ENCODE data around the gene B4GALT2.
A peak's percentile ranks its signal among the peaks of the same experiment; 100 is the strongest.

Gene B4GALT2

GRCh38 chr1:43985984-43986595, 7.1 kb downstream of the B4GALT2 start:
- no peak for DNase-seq

- DNase-seq: no peak
These were observed 7.7 kb downstream of the B4GALT2 start for GRCh38 chr1:43986712-43987111.

DNA sequence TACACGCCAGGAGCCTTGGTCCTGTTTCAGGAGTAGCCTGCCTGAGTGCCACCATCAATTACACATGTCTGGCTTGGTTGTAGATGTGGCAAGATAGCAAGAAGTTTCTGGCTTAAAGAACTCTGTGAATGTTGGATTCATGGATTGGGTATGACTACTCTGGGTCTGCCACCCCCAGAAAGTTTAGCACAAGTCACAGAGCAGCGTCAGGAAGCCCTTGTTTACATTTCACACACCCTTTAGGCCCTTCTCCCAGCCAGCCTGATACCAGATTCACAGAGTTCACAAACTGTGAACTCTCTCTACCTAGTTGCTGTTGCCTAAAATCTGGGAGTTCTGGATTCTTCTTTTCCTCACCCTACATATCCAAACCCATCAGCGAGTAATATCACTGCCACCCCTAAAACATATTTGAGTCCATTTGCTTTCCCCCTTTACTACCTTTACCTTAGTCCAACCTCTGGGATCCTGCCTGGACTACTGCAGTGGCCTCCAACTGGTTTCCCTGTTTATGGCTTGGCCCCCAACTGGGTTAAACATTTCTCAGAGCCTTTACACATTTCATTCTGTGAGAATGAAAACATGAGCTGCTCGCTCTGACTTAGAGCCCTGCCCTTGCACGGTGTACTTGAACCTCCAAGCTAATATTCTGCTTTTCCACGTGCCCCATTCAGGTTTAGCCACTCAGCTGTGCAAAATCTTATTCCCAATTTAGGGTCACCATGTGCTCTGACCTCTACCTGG, 8.3 kb downstream of the B4GALT2 start:
- no peak for DNase-seq

DNA sequence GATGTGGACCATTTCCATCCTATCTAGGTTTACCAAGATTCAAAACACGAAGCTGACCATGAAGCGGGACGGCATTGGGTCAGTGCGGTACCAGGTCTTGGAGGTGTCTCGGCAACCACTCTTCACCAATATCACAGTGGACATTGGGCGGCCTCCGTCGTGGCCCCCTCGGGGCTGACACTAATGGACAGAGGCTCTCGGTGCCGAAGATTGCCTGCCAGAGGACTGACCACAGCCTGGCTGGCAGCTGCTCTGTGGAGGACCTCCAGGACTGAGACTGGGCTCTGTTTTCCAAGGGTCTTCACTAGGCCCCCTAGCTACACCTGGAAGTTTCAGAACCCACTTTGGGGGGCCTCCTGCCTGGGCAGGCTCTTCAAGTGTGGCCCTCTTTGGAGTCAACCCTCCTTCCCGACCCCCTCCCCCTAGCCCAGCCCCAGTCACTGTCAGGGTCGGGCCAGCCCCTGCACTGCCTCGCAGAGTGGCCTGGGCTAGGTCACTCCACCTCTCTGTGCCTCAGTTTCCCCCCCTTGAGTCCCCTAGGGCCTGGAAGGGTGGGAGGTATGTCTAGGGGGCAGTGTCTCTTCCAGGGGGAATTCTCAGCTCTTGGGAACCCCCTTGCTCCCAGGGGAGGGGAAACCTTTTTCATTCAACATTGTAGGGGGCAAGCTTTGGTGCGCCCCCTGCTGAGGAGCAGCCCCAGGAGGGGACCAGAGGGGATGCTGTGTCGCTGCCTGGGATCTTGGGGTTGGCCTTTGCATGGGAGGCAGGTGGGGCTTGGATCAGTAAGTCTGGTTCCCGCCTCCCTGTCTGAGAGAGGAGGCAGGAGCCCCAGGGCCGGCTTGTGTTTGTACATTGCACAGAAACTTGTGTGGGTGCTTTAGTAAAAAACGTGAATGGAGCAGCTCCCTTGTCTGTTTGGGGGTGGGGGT, 11.5 kb downstream of the B4GALT2 start:
- DNase-seq: no peak

DNA sequence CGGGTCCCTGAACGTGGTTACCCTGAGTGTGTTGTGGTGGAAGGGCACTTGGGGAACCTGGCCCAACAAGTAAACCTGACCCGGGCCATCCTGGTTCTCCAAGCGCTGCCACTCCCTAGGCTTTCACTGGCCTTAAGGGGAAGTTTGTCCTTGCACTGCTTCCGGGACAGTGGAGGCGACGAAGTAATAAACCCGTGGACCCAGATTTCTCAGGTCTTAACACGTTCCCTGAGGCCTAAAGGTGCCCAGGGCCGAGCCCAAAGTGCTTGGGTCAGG, 12.1 kb downstream of the B4GALT2 start:
- no peak for DNase-seq

DNA sequence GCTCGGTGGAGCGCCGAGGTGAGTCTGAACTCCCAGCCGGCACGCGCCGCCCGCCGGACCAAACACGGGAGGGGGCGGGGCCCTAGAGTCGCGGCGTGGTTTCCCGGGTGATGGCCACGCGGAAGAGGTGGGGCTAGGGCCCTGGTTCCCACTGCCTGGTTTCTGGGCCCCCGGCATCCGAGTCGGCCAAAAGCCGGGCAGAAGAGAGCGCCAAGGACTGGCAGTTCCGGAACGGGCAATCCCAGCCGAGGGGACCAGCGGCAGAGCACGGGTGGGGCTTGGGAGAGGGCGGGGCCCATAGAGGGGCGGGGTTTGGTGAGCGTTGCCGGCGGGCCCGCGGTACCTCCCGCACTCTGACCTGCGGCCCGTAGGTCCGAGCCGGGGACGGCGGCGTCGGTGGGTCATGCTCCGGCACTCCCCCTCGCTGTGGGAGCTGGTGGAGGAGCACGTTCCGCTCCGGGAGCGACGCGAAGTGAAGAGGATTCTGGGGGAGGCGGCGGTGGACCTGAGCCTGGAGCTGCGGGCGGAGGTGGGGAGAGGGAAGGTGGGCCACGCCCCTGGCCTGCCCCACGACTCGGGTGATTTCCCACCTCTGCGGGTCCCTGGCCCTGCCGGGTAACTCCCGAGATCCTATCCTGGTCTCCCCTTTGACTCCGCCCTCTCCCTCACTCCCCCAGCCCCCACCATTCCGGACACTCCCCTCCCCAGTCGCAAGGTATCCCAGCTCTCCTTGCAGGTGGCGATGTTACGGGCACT, 12.6 kb downstream of the B4GALT2 start, which contains the start of gene CCDC24:
TSS of gene CCDC24 (plus strand) at position 124 of the 756 bp plus-strand sequence. CDS start at position 404, 280 bp downstream.
- peak; percentile 83 for DNase-seq

DNA sequence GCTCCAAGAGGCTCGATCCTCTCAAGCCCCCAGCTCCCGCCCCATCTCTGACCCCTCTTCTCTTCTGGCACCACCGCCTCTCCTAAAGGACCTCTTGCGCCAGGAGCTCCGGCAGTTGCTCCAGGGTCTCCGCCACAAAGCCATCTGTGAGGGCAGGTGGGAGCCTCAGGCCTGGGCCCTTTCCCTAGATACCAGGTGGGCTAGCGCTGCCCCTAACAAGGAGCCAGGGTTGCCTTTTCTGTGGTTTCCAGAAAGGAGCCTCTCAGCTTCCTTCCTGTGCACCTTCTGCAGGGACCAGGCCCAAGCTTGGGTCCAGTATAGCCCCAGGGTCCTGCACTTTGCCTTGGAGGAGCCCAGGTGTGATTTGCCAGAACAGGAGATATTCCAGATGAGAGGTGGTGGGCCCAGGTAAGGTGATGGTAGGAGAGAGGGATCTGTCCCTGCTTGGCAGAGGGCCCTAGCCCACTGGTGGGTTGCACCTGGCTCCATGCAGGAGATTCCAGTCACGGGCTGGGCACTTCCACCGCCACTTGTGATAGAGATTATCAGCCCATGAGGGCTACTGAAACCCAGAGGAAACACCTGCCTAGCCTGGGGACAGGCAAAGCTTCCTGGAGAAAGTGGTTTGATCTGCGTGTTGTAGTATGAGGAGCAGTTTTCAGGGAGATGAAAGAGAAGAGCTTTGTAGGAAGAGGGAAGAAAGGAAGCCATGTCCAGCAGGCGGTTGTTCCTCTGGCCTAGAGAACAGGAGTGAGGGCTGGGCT, 13.4 kb downstream of the B4GALT2 start:
- no peak for DNase-seq

- no peak for DNase-seq
These were observed 14.3 kb downstream of the B4GALT2 start for GRCh38 chr1:43993206-43993914.

- DNase-seq: no peak
These were observed 15.1 kb downstream of the B4GALT2 start for GRCh38 chr1:43994071-43994470.

- peak; percentile 75 for DNase-seq
These were observed 16.1 kb downstream of the B4GALT2 start for GRCh38 chr1:43994794-43995790.

GRCh38 chr1:43995984-43996732, 17.1 kb downstream of the B4GALT2 start:
- no peak for DNase-seq

DNA sequence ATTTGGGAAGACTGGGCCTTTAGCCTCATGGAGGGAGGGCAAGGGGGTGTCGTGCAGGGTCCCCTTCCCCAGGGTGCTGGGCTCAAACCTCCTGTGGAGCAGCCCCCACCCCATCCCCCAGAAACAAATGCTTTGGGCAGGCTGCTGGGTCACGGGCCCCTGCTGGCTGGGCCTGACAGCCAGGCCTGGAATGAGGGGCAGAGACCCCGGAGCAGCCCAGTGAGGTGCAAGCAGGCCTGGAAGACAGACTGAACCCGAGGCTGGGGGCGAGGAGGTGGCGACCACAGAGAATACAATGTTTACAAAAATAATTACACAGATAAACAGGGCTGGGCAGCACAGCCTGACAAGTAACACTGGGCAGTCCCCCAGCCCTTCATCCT, 17.7 kb downstream of the B4GALT2 start:
- no peak for DNase-seq

GRCh38 chr1:43997295-43997999, 18.4 kb downstream of the B4GALT2 start:
- DNase-seq: no peak

DNA sequence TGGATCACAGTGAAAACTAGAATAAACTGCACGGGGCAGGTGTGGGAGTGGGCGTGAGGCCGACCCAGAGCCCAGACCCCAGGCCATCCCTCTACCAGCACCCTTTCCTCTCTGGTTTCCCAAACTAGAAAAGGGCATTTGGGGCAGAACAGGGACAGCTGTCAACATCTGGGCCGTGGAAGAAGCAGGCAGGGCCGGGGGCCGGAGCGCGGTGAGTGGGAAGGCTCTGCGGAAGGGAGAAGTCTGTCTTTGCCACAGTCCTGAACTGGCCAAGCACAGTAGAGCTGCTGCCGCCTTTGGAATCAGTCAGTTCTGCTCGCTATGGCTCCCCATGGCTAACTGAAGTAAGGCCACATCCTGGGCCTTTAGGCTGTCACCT, 19.0 kb downstream of the B4GALT2 start:
- no peak for DNase-seq

DNA sequence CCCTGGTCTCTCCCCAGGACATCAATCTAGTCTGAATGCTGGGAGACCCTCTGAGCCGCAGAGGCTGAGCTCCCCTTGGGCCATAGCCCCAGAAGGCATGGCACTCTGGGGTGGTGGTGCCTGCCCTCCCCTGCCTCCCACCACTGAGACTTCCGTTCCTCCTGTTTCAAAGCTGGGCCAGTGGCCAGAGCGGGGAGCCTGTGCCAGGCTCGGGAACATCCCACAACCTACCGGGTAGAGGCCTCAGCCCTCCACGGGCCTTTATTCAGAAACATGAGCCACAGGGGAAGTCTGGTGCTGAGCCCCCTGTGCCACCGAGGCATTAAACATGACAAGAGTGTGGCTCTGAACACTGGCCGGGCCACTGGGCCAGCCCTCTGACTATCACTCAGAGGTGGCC, 20.4 kb downstream of the B4GALT2 start:
- DNase-seq: no peak

GRCh38 chr1:44000122-44000665, 21.2 kb downstream of the B4GALT2 start:
- DNase-seq: no peak

GRCh38 chr1:44002165-44002564, 23.2 kb downstream of the B4GALT2 start:
- no peak for DNase-seq

- no peak for DNase-seq
These were observed 23.7 kb downstream of the B4GALT2 start for GRCh38 chr1:44002606-44003157.
